HG02970 (cell line): Measurements from ENCODE around the gene SLC6A13.

Source experiments
- ATAC-seq: cut with Tn5 transposase; IDR thresholded peaks from one replicate; pipeline ENCODE4 v1.9.1; 2021; ENCODE audit warnings: mild to moderate bottlenecking, moderate library complexity, moderate number of reproducible peaks; ENCODE audit not compliant: unreplicated experiment, low FRiP score

The SLC6A13 gene

GRCh38 chr12:267581-268482 lies 5.2 kb upstream of the SLC6A13 start:
- ATAC-seq, result no peak

- ATAC-seq, result no peak
Measured at GRCh38 chr12:265096-265495, 2.5 kb upstream of the SLC6A13 start.

GRCh38 chr12:264269-264668 lies 1.6 kb upstream of the SLC6A13 start:
- no peak for ATAC-seq

GRCh38 chr12:263574-263973 lies 938 bp upstream of the SLC6A13 start:
- no peak for ATAC-seq

- ATAC-seq, result no peak
Measured at GRCh38 chr12:262113-262512, 523 bp downstream of the SLC6A13 start.

GRCh38 chr12:257521-258321 lies 4.9 kb downstream of the SLC6A13 start:
- no peak for ATAC-seq

- no peak for ATAC-seq
Measured at GRCh38 chr12:256958-257357, 5.7 kb downstream of the SLC6A13 start.

GRCh38 chr12:256225-256624 lies 6.4 kb downstream of the SLC6A13 start:
- ATAC-seq, result no peak

GRCh38 chr12:254912-255311 lies 7.7 kb downstream of the SLC6A13 start:
- no peak for ATAC-seq

- no peak for ATAC-seq
Measured at GRCh38 chr12:254039-254438, 8.6 kb downstream of the SLC6A13 start.

- no peak for ATAC-seq
Measured at GRCh38 chr12:253116-253831, 9.4 kb downstream of the SLC6A13 start.

GRCh38 chr12:252636-253035 lies 10.0 kb downstream of the SLC6A13 start:
- no peak for ATAC-seq

GRCh38 chr12:247271-247670 lies 15.4 kb downstream of the SLC6A13 start:
- ATAC-seq, result no peak

GRCh38 chr12:243381-243780 lies 19.3 kb downstream of the SLC6A13 start:
- no peak for ATAC-seq

GRCh38 chr12:242496-242895 lies 20.1 kb downstream of the SLC6A13 start:
- no peak for ATAC-seq

- no peak for ATAC-seq
Measured at GRCh38 chr12:241266-241665, 21.4 kb downstream of the SLC6A13 start.

- ATAC-seq, result no peak
Measured at GRCh38 chr12:240566-240965, 22.1 kb downstream of the SLC6A13 start.

GRCh38 chr12:238736-239398 lies 23.8 kb downstream of the SLC6A13 start:
- no peak for ATAC-seq

GRCh38 chr12:238116-238515 lies 24.5 kb downstream of the SLC6A13 start:
- ATAC-seq, result no peak

GRCh38 chr12:237026-237815 lies 25.4 kb downstream of the SLC6A13 start:
- ATAC-seq, result no peak
